Stimulated activated CD4-positive, alpha-beta T cell treated with anti-CD3 and anti-CD28 coated beads, Interleukin-2, amount 100 ng/mL, for 48 hours (primary cell): Measurements from ENCODE around the gene KCNIP4.

ENCODE experiments used
- DNase-seq, 2 donors: peaks; one replicate each; pipeline ENCODE4 v3.0.0-alpha.2; 2020

Gene KCNIP4

GRCh38 chr4:21900211-21900610 lies 48.4 kb downstream of the KCNIP4 start:
- DNase-seq = no peak

GRCh38 chr4:21898101-21898500 lies 50.5 kb downstream of the KCNIP4 start:
- DNase-seq = no peak

- DNase-seq = no peak
Observed at GRCh38 chr4:21896767-21897166, 51.8 kb downstream of the KCNIP4 start.

DNA sequence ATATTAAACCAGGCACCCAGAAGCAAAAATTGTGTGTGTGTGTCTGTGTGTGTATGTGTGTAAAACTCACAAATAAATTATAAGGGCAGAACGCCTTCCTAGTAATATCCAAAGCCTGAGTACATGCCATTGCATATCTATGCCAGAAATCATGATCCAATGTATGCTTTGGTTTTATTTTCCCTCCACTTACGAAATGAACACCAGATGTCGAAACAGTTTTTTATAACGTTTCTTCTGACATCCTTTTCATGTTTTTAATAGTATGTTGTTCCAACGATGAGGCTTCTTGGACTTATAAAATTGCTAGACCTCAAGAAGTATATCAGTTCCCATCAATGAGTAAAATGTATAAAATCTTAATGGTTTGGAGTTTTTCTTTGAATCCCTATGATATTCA lies 55.4 kb downstream of the KCNIP4 start:
- no peak for DNase-seq

DNA sequence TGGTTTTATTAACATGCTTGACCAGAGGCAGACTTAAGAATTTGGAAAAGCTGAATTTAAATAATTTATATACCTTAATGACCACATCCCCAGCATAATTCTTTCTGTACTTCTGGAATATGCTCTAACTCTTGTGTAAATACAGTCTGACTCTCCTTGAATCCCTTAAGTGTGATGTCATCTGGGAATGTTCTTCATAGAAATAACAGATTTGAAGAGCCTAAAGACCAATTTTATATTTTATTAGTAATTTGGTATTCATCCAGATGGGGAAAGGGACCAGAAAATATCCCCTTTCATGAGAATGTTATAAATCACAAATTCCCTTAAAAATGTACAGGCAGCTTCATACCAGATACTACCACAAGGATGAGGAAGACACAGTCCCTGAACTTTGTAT lies 58.3 kb downstream of the KCNIP4 start:
- DNase-seq = no peak

- no peak for DNase-seq
Observed at GRCh38 chr4:21888195-21888976, 60.2 kb downstream of the KCNIP4 start.

DNA sequence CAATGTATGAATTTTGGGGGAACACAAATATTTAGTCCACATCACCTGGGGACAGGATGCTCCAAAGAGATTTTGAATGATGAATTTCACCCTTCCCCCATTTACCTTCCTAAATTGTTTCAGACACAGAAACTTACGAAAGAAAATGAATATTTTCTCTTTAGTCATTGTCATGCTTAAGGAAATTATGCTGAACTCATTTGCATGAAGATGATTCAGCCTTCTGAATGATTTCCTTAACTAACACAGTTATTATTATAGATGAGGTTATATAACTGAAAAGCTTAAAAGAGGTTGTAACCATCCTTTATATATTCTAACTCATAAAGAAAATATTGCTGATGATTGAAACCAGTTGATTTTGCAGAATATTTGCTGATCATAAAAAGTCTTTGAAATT lies 61.1 kb downstream of the KCNIP4 start:
- no peak for DNase-seq

DNA sequence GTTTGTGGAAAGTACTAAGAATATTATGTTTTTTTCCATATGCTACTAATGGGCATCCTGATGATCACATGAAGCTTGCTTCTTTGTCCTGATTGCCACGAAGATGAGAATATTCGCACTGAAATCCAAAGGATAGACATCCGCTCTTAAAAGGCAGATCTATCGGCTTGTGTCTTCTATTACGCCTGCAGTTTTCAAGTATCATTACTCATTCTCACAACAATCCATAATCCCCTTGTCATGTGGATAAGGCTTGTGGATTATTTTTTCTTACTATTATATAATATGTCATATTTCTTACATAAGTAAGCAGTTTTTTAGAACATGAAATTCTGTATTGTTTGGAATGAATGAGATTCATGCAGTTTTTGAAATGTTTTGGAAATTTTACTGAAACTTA lies 62.8 kb downstream of the KCNIP4 start:
- no peak for DNase-seq

- DNase-seq = no peak
Observed at GRCh38 chr4:21885241-21885640, 63.3 kb downstream of the KCNIP4 start.

- DNase-seq = no peak
Observed at GRCh38 chr4:21884615-21885014, 64.0 kb downstream of the KCNIP4 start.

DNA sequence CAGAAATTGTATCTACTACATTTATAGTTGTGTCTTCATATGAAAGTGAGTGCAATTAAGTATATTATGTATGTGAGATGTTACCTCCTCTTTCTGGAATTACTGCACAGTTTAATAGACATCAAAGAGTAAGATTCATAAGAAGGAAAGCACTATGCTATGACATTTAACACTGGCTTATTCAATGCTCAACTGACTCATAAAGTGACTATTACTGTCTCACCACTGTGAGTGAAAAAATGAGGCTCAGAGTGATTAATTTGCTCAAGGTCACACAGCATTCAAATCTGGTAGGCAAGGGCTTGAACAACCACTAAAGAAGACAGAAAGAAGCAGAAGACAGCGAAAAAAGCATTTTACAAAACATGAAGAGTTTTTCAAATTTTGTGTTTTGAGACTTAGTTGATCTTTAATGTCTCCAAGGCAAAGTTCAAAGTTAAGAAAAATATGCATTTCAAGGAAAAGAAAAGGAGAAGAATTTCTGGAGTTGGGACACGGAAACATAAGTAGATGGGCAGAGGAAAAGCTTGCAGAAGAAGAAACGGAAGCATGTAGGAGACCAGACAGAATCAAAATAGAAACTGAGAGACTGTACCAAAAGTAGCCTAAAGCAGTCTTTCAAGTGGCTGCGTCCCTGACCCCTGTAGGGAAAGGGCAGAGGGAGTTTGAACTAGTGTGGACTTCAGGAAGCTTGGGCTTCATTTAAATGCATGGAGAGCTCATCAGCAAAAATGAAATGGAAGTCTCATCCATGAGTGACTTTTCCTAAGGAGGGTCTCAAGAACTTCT lies 66.3 kb downstream of the KCNIP4 start:
- no peak for DNase-seq

- no peak for DNase-seq
Observed at GRCh38 chr4:21879187-21879586, 69.4 kb downstream of the KCNIP4 start.

GRCh38 chr4:21876711-21877110 lies 71.9 kb downstream of the KCNIP4 start:
- no peak for DNase-seq

GRCh38 chr4:21873145-21873544 lies 75.4 kb downstream of the KCNIP4 start:
- DNase-seq = no peak

DNA sequence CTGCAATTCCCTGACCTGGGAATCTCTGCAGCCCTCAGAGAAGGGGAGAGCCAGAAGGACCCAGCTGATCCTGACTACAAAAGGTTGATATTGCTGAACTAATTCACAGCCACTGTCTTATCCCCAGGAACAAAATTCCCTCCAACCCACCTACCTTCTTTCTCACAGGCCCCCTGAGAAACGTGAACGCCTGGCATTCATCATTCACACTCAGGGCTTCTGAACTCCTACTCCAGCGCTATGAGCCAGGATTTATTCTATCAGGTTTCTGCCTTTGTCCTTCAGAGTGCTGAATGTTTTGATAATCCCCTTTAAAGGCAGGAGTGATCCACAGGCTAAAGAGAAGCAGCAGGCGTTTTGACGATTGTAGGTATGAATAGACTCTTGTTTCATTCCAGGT lies 76.5 kb downstream of the KCNIP4 start:
- DNase-seq = no peak

- DNase-seq = no peak
Observed at GRCh38 chr4:21869978-21870745, 78.4 kb downstream of the KCNIP4 start.

DNA sequence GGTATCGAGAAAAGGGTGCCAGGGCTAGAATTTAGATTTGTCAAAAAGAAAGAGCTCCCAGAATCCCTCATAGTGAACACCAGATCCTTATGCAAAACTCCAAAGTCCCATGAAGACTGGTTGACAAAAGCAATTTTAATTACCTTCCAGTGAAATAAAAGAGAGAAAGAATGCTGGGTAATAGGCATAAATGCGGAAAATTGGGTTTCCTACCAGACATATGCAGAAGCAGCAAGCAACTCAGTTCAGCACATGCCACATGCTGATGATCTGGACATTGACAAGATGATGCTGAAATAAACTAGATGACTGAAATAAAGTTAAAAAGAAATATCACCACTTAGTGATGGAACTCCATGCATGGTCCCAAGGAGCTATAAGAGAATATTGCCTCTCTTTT lies 83.9 kb downstream of the KCNIP4 start:
- DNase-seq = no peak

GRCh38 chr4:21862917-21863316 lies 85.7 kb downstream of the KCNIP4 start:
- no peak for DNase-seq

DNA sequence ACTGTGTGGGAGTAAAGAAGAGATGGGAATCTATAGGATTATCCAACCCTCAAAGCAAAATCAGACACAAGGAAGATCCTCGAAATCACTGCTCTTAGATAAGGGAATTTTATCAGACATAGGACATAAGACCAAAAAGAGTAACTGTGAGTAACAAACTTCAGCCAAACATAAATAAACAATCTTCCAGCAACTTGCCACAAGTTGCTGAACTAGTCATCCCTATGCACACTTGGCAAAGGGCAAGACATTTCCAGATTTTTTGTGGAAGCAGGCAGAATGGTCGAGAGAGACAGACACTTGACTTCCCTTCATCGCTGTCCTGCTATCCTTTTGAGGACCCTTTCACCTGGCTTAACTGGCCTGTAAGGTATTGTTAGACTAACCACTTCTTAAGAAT lies 89.6 kb downstream of the KCNIP4 start:
- DNase-seq = no peak

DNA sequence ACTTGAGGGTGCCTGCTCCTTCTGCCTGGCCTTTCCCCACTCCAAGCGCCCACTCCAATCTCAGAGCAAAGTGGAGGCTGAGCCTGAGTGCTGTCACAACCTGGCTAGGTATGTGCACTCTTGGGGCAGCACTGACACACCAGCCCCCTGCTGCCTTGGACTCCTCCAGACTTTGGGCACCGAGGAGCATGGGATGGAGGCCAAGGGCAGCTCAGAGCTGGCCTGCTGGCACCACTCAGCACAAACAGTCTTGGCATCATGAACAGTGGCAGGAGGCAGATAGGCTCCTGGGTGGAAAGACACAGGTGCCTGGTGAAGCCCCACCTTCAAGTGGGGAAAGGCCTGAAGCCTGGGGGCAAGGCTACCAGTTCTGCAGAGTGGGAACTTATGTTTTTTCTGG lies 91.8 kb downstream of the KCNIP4 start:
- no peak for DNase-seq

- no peak for DNase-seq
Observed at GRCh38 chr4:21856301-21856700, 92.3 kb downstream of the KCNIP4 start.

DNA sequence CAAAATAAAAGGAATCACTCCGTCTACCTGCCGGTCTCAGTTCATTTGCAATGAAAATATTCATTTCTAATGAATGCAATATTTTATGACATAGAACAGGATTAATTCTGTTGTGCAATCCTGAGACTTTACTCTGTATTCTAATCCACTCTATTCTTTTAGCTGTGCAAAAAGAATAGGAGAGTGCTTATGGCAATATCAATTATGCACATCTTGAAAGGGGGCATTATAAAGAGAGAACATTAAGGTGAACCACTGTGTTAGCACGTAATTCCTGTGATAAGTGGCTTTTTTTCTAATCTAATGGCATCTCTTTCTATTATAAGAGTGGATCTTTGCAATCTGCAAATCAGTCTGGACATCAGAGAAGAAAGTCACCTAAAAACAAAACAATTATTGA lies 99.5 kb downstream of the KCNIP4 start:
- DNase-seq = no peak

GRCh38 chr4:21848021-21848420 lies 100.6 kb downstream of the KCNIP4 start:
- DNase-seq = no peak

DNA sequence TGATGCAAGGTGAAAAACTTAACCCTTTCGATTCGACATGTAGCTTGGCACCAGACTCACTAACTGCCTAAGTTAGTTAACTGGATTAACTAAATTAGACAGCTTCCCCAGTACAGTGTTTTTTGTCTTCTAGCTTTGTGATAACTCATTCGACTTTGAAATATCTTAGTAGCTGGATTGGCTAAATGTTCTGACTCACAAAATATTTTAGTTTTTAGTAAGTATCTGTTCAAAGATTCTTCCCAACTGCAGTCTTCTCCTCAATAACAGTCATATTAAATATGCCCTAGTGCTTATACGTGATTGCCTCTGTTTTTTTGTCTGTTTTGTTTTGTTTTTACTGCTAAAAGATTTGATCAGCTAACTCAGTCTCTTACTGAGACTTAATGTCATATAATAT lies 102.9 kb downstream of the KCNIP4 start:
- DNase-seq = no peak
